Aorta (tissue), 5 donors: ENCODE data around the gene EMID1. TPM values are rescaled to one million over a fixed set of nuclear protein-coding genes. Genes with fewer than 3 reads are reported as not detected.
"Not testable (repeated sequence)": the region's sequence is repeated elsewhere in the genome, so short reads cannot be mapped to it uniquely, and the experiment has no call there.

ENCODE experiments used
- ATAC-seq: fragments of 200-7000 bp; cut with Tn5 transposase; one replicate; pipeline ENCODE4 v1.9.1; 2022; ENCODE audit warnings: moderate library complexity; ENCODE audit not compliant: low FRiP score
- DNase-seq, 2 donors: peaks; one replicate each; pipeline ENCODE4 v3.0.0-alpha.2; 2020
- H3K27ac ChIP-seq, 2 donors: one replicate each; pipeline ENCODE4 v1.5.1; 2013; ENCODE audit warnings: low read length in 2 of 2, mild to moderate bottlenecking in 2 of 2, moderate library complexity in 2 of 2, control low read depth in 1 of 2, inconsistent platforms in 1 of 2, low read depth in 1 of 2
- H3K27me3 ChIP-seq, 2 donors: one replicate each; pipeline ENCODE4 v1.6.1; 2013; ENCODE audit warnings: control low read depth in 1 of 2, low read length in 1 of 2, mild to moderate bottlenecking in 1 of 2, moderate library complexity in 1 of 2; ENCODE audit not compliant: insufficient read depth in 2 of 2, control insufficient read depth in 1 of 2
- H3K36me3 ChIP-seq, 2 donors: one replicate each; pipeline ENCODE4 v1.6.1; 2013; ENCODE audit warnings: control low read depth in 1 of 2, low read length in 1 of 2, mild to moderate bottlenecking in 1 of 2; ENCODE audit not compliant: insufficient read depth in 2 of 2, control insufficient read depth in 1 of 2
- H3K4me1 ChIP-seq, 2 donors: one replicate each; pipeline ENCODE4 v1.6.1; 2013; ENCODE audit warnings: low read length in 2 of 2, control low read depth in 1 of 2, mild to moderate bottlenecking in 1 of 2, moderate library complexity in 1 of 2; ENCODE audit not compliant: insufficient read depth in 2 of 2, control insufficient read depth in 1 of 2
- H3K4me3 ChIP-seq, 2 donors: one replicate each; pipeline ENCODE4 v1.5.1; 2013; ENCODE audit warnings: low read length in 2 of 2, control low read depth in 1 of 2, mild to moderate bottlenecking in 1 of 2
- H3K9me3 ChIP-seq: one replicate; pipeline ENCODE4 v1.6.1; 2013; ENCODE audit warnings: mild to moderate bottlenecking, low read length; ENCODE audit not compliant: control insufficient read depth
- WGBS, 2 donors: extraction: QIAGEN DNeasy Blood & Tissue Kit; methylation state at CpG; one replicate each; pipeline ENCODE4 v1.1.7; 2013; 5-methylcytosine and 5-hydroxymethylcytosine counted together
- intact Hi-C, 2 donors: fragments of 100-400 bp; cut with DNase I; formaldehyde crosslinking; loops; one replicate each; pipeline versions ENCODE4 v1.14.2 to v1.15.0; 2022
- polyA plus RNA-seq, 2 donors: library from polyadenylated mRNA; stranded (reverse); fragments of 200-250 nt; gene quantifications; one replicate each; pipeline ENCODE4 v1.2.3, GENCODE V29; 2013
- total RNA-seq, 2 donors: library from RNA; stranded (reverse); fragmentation: NEBNext Ultra II Directional; extraction: Animal tissue kit (Norgen Biotek cat#: 25700); gene quantifications; one replicate each; pipeline ENCODE4 v1.2.1, GENCODE V29; 2021
- donor health status: healthy with polysubstance abuse.
- donor health status: Bipolar disorder and iron deficiency.
- donor health status: DM: no; HTN: no; CAD: no.
- donor health status: DM: no; HTN: no; CAD: no.
- donor health status: DM: yes; HTN: yes; CAD: no.

The EMID1 gene
- total and polyA plus RNA-seq, 4 donors, result 0.13 to 7.0 (median 0.95) TPM

GRCh38 chr22:29247891-29248290 is 42.2 kb downstream of the EMID1 start:
- not testable (repeated sequence) for H3K27me3 ChIP-seq, H3K9me3 ChIP-seq, ATAC-seq, H3K4me3 ChIP-seq, H3K36me3 ChIP-seq, H3K4me1 ChIP-seq, H3K27ac ChIP-seq
- peak in 1 of 2 donors; percentile 15 for DNase-seq
- 97 to 98% methylated on average over 10 of the region's 10 CpGs for WGBS, 2 donors
- intact Hi-C loops, result loop anchor here (10.0 kb wide), 2 partner anchors 393 to 643 kb away; no protein-coding TSS in a partner anchor

DNA sequence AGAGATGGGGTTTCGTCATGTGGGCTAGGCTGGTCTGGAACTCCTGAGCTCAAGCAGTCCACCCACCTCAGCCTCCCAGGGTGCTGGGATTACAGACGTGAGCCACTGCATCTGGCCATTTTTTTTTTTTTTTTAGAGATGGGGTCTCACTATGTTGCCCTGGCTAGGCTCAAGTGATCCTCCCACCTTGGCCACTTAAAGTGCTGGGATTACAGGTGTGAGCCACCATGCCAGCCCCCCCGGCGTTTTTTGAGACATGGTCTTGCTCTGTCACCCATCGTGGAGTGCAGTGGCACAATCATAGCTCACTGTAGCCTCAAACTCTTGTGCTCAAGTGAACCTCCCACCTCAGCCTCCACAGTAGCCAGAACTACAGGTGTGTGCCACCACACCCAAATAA is 45.6 kb downstream of the EMID1 start:
- Histone ChIP-seq H3K36me3 (no peaks in the 10 kb centered on the region), H3K4me1 (no peaks in the 10 kb centered on the region), H3K27ac (no peak overlapping the region), H3K27me3 (no peaks in the 10 kb centered on the region), H3K4me3 (no peak overlapping the region), H3K9me3 (no peaks in the 10 kb centered on the region)
- no peak for ATAC-seq
- intact Hi-C loops, result no loop called here
- DNase-seq, result peak in 1 of 2 donors; percentile 11
- whole genome bisulfite sequencing, 2 donors, result 94 to 97% methylated on average over 5 of the region's 5 CpGs

DNA sequence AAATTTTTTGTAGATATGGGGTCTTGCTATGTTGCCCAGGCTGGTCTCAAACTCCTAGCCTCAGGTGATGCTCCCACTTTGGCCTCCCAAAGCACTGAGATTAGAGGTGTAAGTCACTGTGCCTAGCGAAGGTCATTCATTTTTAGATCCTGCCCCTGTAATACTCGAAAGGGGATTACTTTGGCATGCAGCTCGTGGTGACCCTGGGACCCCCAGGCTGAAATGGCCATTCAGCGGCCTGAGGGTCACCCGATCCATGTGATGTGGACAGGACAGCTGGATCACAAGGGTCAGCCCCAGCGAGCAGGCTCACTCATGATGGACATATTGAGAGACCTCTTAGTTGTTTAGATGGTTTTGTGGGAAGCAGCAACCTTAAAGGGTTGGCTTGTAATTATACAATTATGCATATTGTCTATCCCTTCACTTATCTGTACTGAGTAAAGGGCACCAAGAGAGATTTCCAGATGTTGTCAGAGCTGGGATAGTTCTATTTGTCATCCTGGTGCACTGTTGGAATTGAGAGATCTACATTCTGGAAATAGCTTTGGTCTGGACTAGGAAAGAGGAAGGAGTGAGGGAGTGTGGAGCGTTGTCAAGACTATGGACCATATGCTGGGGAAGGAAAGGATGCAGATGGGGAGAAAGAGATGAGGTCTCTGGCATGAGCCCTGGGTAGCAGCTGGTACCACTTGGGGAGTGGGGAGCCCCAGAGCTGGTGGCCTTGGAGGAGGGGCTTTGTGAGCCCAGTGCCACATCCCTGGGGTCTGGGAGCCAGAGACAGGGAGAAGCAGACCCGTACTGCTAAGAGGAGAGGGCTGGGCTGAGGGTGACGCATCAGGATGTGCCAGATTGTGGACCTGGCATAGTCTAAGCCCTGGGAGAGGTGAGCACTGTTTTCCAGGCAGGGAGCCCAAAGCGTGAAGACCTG is 46.5 kb downstream of the EMID1 start:
- no peak for ATAC-seq
- 90 to 93% methylated on average over 10 of the region's 10 CpGs for WGBS, 2 donors
- Histone ChIP-seq H3K9me3 (no peaks in the 10 kb centered on the region), H3K36me3 (no peaks in the 10 kb centered on the region), H3K4me3 (no peak overlapping the region), H3K27ac (no peak overlapping the region), H3K4me1 (no peaks in the 10 kb centered on the region), H3K27me3 (no peaks in the 10 kb centered on the region)
- peak in 1 of 2 donors; percentile 37 for DNase-seq
- intact Hi-C loops, result no loop called here

DNA sequence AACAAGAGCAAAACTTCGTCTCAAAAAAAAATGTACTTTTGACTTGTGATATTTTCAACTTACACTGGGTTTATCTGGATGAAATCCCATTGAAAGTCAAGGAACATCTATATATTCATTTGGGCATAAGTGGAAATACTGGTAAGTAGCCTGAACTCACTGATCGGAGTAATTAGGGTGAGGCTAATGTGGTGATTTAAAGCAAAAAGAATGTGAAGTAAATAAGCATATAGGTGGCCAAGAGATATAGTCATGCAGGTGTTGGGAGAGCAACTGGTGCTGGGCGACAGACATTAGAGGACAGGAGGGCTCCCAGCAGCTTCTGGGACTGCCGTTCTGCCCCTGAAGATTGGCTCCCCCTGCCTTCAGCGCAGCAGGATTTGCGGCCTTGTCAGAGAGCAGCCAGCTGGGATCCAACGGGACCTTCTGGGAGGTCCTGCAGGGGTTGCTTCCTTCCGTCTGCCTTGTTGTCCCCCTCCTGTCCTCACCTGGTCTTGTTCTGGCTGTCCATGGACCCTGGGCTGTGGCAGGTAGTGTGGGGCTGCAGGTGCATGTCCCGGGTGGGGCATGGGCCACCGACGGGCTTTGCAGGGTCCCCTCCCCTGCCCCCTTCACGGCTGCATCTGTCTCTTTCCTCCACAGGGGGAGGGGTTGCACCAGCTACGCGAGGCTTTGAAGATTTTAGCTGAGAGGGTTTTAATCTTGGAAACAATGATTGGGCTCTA is 48.0 kb downstream of the EMID1 start:
- Histone ChIP-seq H3K9me3 (no peaks in the 10 kb centered on the region), H3K4me3 (no peak overlapping the region), H3K27ac (no peak overlapping the region), H3K4me1 (no peaks in the 10 kb centered on the region), H3K36me3 (no peaks in the 10 kb centered on the region), H3K27me3 (no peaks in the 10 kb centered on the region)
- WGBS, 2 donors, result 76 to 83% methylated on average over 14 of the region's 14 CpGs
- intact Hi-C loops, result no loop called here
- DNase-seq, result peak in 1 of 2 donors; percentile 66
- no peak for ATAC-seq

- H3K4me3 ChIP-seq, result no peak overlapping the region
- H3K36me3 ChIP-seq, result no peaks in the 10 kb centered on the region
- ATAC-seq, result no peak
- intact Hi-C loops, result no loop called here
- 66 to 68% methylated on average over 4 of the region's 4 CpGs for WGBS, 2 donors
- no peak overlapping the region for H3K27ac ChIP-seq
- DNase-seq, result no peak
- H3K27me3 ChIP-seq, result no peaks in the 10 kb centered on the region
- no peaks in the 10 kb centered on the region for H3K9me3 ChIP-seq
- H3K4me1 ChIP-seq, result no peaks in the 10 kb centered on the region
Measured at GRCh38 chr22:29254286-29254660, 48.6 kb downstream of the EMID1 start.

GRCh38 chr22:29255064-29255621 is 49.4 kb downstream of the EMID1 start:
- Histone ChIP-seq H3K4me3 (no peak overlapping the region), H3K9me3 (no peaks in the 10 kb centered on the region), H3K27me3 (no peaks in the 10 kb centered on the region), H3K36me3 (no peaks in the 10 kb centered on the region), H3K4me1 (no peaks in the 10 kb centered on the region), H3K27ac (no peak overlapping the region)
- WGBS, 2 donors, result 97% methylated on average over 11 of the region's 11 CpGs
- ATAC-seq (no peak), DNase-seq (no peak)
- intact Hi-C loops, result no loop called here

- WGBS, 2 donors, result 89 to 93% methylated on average over 8 of the region's 8 CpGs
- ATAC-seq, result no peak
- no peaks in the 10 kb centered on the region for H3K27me3 ChIP-seq
- intact Hi-C loops, result no loop called here
- no peaks in the 10 kb centered on the region for H3K9me3 ChIP-seq
- no peak overlapping the region for H3K27ac ChIP-seq
- H3K4me3 ChIP-seq, result no peak overlapping the region
- no peak for DNase-seq
- H3K36me3 ChIP-seq, result no peaks in the 10 kb centered on the region
- H3K4me1 ChIP-seq, result no peaks in the 10 kb centered on the region
Measured at GRCh38 chr22:29256606-29257325, 51.1 kb downstream of the EMID1 start.

DNA sequence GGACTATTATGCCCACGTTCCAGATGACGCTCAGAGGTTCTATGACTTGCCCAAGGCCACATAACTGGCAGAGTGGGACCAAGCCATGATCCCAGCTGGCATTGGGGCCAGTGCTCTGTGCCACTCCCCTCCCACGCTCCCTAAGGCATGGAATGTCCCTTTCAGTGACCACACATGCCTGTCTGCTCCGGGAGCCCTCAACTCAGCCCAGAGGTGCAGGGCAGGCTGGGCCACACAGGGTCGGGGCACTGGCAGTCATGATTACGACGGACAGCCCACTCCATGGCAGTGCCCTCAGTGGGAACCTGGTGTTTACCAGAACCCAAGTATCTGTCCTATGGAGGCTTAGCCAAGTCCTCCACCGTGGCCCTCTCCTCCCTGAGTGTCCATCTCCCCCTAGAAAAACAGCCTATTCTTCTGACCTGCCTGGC is 52.1 kb downstream of the EMID1 start:
- DNase-seq, result no peak
- no peaks in the 10 kb centered on the region for H3K9me3 ChIP-seq
- no peak overlapping the region for H3K4me3 ChIP-seq
- ATAC-seq, result no peak
- H3K27ac ChIP-seq, result no peak overlapping the region
- no peaks in the 10 kb centered on the region for H3K27me3 ChIP-seq
- no peaks in the 10 kb centered on the region for H3K36me3 ChIP-seq
- 70 to 71% methylated on average over 8 of the region's 8 CpGs for WGBS, 2 donors
- intact Hi-C loops, result no loop called here
- H3K4me1 ChIP-seq, result no peaks in the 10 kb centered on the region
